ENCODE measurements around the gene MRPL33. TPM values are rescaled to one million over a fixed set of nuclear protein-coding genes. Genes with fewer than 3 reads are reported as not detected.
"Not testable (repeated sequence)": the region's sequence is repeated elsewhere in the genome, so short reads cannot be mapped to it uniquely, and the experiment has no call there.

The MRPL33 gene
- total RNA-seq, 1 donor from 2014 or later = 71.1 TPM

GRCh38 chr2:27739058-27739373 lies 32.5 kb upstream of the MRPL33 start:
- DNase-seq (ENCODE audit: low spot score) = no peak

- no peak for DNase-seq (ENCODE audit: low spot score)
Measured at GRCh38 chr2:27741673-27742072, 29.8 kb upstream of the MRPL33 start.

DNA sequence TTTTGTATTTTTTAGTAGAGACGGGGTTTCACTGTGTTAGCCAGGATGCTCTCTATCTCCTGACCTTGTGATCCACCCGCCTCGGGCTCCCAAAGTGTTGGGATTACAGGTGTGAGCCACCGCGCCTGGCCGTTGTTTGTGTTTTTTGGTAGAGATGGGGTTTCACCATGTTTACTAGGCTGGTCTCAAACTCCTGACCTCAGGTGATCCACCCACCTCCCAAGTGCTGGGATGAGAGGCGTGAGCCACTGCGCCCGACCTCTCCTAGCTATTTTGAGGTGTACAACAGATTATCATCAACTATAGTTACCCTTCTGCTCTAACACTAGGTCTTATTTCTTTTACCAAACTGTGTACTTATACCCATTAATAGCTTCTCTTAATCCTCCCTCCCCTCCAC lies 28.9 kb upstream of the MRPL33 start:
- DNase-seq (ENCODE audit: low spot score) = peak; percentile 69

DNA sequence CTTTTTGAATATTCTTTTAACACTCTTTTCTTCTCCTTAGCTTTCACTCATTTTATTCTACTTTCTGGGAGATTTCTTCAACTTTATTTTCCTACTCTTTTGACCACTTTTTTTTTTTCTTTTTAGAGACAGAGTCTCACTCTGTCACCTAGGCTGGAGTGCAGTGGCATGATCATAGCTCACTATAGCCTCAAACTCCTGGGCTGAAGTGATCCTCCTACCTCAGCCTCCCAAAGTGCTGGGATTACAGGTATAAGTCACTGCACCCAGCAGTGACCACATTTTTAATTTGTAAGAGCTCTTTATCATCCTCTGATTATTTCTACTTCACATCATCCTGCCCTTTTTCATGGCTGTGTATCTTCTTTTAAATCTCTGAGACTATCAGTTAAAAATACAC lies 26.0 kb upstream of the MRPL33 start:
- not testable (repeated sequence) for DNase-seq (ENCODE audit: low spot score)

GRCh38 chr2:27746325-27746724 lies 25.2 kb upstream of the MRPL33 start:
- DNase-seq (ENCODE audit: low spot score) = no peak

GRCh38 chr2:27747827-27748352 lies 23.6 kb upstream of the MRPL33 start:
- no peak for DNase-seq (ENCODE audit: low spot score)

DNA sequence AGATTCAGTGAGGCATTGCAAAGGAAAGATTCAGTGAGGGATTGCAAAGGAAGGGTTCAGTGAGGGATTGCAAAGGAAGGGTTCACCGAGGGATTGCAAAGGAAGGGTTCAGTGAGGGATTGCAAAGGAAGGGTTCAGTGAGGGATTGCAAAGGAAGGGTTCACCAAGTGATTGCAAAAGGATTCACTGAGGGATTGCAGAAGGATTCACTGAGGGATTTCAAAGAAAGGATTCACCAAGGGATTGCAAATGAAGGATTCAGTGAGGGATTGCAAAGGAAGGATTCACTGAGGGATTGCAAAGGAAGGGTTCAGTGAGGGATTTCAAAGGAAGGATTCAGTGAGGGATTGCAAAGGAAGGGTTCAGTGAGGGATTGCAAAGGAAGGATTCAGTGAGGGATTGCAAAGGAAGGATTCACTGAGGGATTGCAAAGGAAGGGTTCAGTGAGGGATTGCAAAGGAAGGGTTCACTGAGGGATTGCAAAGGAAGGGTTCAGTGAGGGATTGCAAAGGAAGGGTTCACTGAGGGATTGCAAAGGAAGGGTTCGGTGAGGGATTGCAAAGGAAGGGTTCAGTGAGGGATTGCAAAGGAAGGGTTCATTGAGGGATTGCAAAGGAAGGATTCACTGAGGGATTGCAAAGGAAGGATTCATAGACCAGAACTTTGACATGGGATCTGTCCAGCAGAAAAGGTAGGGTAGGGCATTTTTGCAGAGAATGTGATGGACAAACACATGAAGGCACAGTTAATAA lies 22.5 kb upstream of the MRPL33 start:
- not testable (repeated sequence) for DNase-seq (ENCODE audit: low spot score)

DNA sequence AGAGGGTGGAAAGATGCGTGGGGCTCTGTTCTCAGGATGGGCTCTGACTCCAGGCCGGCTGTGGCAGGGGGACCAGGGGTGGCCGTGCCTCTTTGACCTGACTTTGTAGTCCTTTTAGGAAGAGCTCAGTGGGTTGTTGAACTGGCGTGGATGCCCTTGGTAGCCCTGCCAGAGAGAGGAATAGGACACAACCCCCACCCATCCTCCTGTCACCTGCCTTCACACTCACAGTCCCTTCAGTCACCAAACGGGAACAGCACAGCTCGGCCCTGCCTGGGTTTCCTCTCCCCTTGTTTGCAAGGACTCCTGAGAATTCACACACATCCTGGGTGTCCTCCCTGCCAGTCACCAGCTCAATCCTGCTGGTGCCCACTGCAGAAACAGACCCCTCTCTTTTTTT lies 20.1 kb upstream of the MRPL33 start:
- no peak for DNase-seq (ENCODE audit: low spot score)

GRCh38 chr2:27752551-27753237 lies 18.8 kb upstream of the MRPL33 start:
- DNase-seq (ENCODE audit: low spot score) = no peak

DNA sequence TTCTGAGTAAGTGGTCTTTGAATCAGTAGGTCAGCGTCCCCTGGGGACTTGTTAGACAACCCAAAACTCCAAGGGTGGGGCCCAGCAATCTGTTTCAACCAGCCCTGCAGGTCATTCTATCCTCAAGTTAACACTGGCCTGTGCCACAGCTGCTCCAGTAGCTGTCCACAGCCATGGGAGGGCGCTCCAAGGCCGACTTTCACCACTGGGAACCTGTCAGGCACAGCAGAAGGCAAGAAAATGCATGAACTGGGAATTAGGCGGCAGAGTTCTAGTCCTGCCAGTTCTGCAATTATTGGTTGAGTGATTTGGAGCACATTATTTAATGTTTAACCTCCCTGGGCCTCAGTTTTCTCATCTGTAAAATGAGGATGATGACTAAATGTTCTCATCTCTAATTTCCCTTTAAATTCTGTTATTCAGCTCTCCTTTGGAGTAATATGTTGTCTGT lies 17.4 kb upstream of the MRPL33 start:
- DNase-seq (ENCODE audit: low spot score) = no peak

DNA sequence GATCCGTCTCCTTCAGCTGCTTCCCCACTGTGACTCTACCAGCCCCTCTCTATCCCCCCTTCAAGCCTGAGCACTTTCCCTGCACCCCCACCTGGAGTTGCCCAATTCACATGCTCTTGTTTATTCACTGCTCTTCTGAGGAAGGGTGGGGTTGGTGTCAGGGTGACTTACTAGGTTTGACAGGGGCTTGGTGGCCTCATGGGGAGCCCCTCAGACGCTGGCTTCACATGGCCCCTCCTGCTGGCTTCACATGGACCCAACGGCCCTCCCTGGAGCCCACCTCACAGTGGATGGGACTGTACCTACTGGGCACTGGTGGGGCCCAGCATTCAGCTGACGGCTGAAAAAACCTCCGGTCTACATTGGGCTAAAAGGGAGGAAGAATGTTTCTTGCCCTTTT lies 16.7 kb upstream of the MRPL33 start:
- no peak for DNase-seq (ENCODE audit: low spot score)

DNA sequence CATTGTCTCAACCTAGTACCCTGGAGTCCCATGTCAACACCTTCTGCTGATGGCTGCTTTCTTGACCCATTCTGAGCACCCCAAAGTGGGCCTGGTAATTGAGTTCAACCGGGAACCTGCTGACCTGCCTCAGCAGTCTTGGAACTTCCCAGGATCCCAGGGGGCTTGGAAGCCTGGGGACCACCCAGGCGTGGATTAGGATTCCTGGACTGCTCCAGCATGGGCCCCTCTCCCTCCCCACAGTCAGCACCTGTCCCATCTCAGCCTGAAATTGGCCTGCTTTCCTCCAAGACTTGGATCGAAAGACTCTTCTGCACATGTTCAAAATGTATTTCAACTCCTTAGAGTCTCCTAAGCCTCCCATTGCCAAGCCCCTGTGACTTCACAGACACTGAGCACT lies 15.4 kb upstream of the MRPL33 start:
- DNase-seq (ENCODE audit: low spot score) = no peak

DNA sequence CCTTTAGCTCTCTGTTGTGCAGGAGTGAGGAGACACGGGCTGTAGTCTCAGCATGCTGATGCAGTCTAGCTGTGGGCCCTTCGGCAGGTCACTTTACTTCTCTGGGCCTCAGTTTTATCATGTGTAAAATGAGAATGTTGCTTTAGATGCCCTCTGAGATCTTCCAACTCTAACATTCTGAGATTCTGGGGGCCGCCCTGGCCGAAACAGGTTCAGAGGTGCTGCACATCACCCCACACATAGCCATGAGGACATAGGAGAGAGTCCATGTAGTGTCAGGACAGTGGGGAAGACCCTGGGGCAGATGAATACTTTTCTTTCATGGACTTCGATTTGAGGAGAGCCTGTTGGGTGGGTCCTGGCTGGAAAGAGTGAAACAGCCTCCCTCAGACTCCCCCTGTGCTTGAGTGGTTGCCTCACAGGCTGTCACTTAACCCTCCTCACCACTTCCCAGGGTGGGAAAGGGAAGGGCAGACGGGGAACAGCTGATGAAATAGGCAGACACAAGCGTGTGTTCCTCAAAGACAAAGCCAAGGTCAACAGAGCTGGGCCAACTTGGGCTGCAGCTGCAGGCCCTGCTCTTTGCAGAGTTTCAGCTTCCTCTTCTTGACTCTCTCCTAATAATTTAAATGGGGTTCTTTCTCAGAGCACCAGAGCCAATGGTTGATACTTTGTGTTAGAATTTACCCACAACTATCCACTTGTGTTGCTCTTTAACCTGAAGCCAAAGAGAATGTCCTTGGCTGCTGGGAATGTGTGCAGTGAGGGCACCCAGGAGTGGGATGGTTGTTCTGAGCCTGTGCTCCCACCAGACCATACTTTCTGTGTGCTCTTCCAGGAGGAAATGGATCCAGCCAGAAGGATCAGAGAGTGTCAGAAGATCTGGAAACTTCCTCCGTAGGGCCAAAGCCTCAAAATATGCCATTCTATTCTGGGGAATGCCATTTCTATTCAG lies 14.7 kb upstream of the MRPL33 start:
- DNase-seq (ENCODE audit: low spot score) = no peak

GRCh38 chr2:27762951-27763906 lies 8.3 kb upstream of the MRPL33 start:
- no peak for DNase-seq (ENCODE audit: low spot score)

- no peak for DNase-seq (ENCODE audit: low spot score)
Measured at GRCh38 chr2:27763907-27764267, 7.6 kb upstream of the MRPL33 start.

DNA sequence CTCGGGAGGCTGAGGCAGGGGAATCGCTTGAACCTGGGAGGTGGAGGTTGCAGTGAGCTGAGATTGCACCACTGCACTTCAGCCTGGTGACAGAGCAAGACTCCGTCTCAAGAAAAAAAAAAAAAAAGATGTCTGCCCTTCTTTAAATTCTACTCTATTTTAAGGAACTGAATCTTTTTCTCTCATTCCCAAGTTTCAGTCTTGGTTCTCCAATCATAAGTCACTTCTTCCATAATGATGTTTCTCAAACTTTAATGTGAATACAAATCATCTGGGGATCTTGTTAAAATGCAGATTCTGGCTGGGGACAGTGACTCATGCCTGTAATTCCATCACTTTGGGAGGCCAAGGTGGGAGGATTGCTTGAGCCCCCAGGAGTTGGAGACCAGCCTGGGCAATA lies 7.0 kb upstream of the MRPL33 start:
- not testable (repeated sequence) for DNase-seq (ENCODE audit: low spot score)

DNA sequence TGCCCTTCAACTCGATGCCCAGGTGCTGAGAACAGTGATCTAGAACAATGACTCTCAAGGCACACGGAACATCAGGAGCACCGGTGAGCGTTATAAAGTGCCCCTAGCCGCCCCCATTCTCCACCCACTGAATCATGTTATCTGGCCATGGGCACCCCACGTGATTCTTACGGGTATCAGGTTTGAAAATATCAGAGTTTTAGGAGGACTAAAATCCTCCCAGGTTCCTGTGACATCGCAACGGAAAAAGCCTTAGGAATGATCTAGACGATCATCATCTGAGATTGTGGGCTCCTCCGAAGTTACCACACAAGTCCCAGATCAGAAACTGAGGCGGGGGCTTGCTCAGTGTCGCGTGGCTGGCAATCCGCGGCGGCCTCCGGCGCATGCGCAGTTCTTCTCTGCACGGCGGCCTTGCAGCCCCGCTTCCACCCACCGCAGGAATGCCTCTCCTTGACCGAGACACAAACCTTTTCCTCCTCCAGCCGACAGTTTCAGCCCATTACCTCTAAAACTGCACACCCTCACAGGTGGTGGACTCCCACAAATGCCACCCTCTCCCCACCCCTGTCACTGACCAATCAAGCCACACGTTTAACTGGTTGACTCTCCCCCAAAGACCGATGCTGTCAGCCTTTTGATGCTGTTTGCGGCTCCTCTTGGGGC lies 5.8 kb upstream of the MRPL33 start:
- DNase-seq (ENCODE audit: low spot score) = no peak

- DNase-seq (ENCODE audit: low spot score) = no peak
Measured at GRCh38 chr2:27766287-27766661, 5.2 kb upstream of the MRPL33 start.

DNA sequence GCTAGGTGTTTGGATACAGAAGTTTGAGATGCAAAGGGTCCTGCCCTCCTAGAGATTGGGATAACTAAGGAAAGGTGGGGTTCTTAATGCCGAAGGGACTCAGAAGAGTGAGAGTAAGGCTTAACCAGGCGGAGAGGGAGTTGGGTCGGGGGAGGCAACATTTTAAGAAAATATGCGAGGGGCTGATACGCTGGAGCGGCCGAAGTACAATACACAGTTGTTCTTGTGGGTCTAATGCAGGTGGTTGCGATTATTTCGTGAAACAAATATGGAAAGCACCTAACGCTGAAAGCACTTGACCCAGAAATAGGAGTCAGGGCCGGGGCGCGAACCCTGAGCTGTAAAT lies 344 bp upstream of the MRPL33 start:
- no peak for DNase-seq (ENCODE audit: low spot score)

GRCh38 chr2:27772804-27773203 lies 1.3 kb downstream of the MRPL33 start:
- DNase-seq (ENCODE audit: low spot score) = no peak
